Superior temporal gyrus (tissue), 1 donor: ENCODE results near the gene ZCCHC17.
"Not testable (repeated sequence)": the region's sequence is repeated elsewhere in the genome, so short reads cannot be mapped to it uniquely, and the experiment has no call there.

Experiments used
- DNase-seq: peaks from one replicate; pipeline ENCODE4 v3.0.0-alpha.2; 2016; ENCODE audit errors: extremely low spot score

ZCCHC17 gene, protein sequence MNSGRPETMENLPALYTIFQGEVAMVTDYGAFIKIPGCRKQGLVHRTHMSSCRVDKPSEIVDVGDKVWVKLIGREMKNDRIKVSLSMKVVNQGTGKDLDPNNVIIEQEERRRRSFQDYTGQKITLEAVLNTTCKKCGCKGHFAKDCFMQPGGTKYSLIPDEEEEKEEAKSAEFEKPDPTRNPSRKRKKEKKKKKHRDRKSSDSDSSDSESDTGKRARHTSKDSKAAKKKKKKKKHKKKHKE

DNA sequence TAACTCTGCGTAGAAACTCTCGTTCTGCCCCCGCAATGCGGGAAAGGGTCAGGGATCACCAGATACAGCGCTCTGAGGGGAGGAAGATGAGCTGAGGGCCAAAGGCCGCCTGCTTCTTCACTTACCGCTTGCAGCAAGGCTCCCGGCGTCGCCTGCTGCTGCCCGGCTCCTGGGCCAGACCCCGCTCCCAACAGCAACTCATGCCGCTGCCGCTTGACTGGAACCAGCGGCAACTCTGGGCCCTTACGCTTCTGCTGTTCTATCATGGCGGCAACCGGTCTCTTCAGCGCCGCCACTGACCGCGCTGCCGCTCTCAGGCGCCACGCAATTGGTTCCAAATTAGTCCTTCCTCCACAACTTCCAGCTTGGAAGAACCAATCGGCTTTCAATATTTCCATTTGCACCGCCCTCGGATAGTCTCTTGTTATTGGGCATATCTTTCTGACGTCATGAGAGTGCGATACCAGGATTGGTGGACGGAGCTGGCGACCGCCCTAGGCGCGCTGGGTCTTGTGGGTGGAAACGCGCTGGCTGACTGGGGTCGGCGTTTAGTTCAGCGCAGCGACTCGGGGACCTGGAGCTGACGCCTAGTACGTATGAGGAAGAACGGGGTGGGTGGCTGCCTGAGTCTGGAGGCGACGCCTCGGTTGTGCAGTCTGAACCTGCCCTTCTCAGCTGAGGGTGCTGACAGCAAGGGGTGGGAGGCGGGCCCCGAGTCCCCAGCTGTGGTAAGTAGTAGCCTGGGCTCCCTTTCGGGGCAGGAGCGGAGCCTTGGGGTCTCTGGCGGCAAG, at the start of gene ZCCHC17, which contains the start of gene SNRNP40:
ZCCHC17 (plus strand) TSS at position 547 of the 791 bp plus-strand sequence. CDS start 13,067 bp downstream, outside the sequence.
SNRNP40 (minus strand) TSS at position 303 of the 791 bp plus-strand sequence; CDS start at position 266, 37 bp downstream.
- DNase-seq, result peak; percentile 100

DNA sequence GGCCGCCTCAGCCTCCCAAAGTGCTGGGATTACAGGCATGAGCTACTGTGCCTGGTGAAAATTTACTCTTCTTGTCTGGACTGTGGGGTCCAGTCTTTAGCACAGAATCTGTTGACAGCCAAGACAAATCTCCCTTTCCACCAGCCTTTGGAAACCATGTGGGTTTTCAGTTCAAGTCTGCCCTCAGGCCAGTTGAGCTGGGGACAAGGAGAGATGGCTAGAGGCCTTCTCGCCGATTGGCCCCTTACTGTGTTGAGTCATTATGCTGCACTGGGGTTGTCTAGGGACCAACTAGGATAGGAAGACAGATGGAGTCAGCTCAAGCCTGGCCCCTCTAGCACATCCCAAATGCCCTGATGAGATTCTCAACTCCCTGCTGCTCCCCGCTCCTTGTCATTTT, 48.6 kb upstream of the ZCCHC17 start:
- DNase-seq, result no peak

DNA sequence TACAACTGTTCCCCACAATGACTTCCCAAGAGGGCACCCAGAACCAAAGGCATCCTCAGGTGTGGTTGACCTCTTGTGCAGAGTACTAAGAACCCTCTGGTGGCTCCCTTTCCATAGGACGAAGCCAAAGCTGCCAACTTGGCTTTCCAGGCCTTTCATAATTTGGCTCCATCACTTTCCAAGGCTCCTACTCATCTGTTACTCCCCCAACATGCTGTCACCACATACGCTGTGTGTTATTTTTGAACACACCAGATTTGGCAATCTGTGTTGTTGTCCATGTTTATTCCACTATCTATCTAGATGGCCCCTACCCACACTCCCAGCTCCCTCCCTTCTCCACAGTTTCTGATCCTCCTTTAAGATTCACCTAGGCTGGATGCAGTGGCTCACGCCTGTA, 47.0 kb upstream of the ZCCHC17 start:
- no peak for DNase-seq

DNA sequence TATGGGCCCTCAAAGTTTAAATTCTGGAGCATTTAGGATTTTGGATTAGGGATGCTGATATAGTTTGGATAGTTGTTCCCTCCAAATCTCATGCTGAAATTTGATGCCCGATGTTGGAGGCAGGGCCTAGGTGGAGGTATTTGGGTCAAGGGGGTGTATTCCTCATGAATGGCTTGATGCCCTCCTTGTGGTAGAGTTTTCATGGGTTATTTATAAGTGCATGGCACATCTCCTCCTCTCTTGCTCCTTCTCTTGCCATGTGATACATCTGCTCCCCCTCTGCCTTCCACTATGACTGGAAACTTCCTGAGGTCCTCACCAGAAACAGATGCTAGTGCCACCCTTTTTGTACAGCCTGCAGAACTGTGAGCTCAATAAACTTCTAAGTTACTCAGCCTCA, 39.6 kb upstream of the ZCCHC17 start:
- DNase-seq, result no peak

DNA sequence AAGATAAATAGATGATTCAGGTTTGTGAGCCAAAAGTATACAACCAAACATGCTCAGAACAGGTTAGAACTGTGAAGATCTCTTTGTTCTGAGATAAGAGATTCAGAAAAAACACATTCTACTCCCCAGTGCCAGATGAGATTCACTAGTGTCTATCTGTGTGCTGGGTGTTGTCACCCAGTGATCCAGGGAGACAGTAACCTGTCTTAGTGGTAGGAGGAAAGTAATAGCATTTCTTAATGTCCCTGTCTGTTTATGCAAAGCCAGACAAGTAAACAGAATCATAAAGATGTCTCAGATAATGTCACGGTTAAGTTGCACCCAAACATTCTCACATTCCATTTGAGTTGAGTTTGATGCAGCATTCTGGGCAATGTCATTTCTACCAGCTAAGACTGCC, 38.3 kb upstream of the ZCCHC17 start:
- DNase-seq, result no peak

DNA sequence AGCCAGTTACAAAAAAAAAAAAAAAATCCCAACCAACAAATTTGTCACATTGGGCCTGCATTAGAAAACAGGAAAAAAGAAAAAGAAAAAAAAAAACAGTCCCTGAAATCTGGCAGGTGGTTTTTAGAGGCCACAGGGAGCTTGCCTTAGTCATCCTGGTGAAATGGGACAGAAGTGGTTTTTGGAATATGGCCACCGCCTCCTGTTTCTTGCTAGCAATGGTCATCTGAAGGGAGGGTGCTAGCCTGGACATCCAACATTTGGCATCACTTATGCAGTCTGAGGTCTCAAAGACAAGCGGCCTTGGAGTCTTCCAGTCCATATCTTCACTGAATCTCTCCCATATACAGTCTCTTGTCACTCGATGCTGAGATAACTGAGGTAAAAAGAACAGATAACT, 37.1 kb upstream of the ZCCHC17 start:
- no peak for DNase-seq

DNA sequence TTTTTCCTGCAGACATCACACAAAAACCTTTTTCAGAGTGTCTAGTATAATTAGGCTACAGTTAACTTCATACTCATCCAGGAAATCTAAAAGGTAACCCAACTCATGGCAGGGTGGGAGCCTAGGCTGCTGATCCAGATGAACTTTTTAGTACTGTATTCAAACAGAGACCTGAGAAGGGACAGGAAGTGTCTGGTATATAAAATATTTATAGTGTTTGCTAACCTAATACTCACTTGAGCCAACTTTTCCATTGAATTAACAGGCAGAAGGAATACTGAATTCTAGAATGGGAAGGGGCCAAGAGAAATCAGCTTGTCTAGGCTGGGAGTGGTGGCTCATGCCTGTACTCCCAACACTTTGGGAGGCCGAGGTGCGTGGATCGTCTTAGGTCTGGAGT, 34.9 kb upstream of the ZCCHC17 start:
- no peak for DNase-seq

DNA sequence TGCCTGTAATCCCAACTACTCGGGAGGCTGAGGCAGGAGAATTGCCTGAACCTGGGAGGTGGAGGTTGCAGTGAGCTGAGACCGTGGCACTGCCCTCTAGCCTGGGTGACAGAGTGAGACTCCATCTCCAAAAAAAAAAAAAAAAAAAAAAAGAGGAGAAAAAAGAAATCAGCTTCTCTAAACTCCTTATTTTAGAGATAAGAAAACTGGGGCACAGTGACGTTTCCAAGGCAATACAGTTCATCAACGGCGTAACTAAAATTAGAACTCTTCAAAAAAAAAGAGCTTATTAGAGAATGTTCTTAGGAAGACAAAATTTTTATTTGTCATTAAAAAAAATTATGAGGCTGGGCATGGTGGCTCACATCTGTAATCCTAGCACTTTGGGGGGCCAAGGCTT, 34.4 kb upstream of the ZCCHC17 start:
- not testable (repeated sequence) for DNase-seq

DNA sequence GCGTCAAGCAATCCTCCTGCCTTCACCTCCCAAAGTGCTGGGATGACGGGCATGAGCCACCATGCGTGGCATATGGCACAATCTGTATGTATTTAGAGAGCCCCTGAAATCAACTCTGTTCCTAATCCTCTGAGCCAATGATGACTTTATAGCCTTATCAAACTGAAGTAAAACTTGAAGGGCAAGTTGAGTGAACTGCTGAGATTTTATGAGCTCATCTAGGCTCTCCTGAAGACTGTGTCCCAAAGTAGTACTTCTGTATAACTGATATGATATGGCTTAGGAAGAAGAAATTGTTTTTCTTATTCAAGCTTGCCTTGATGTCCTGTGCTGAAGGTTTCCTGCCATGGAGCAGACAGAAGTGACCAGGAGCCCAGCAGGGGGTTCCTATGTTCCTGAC, 33.4 kb upstream of the ZCCHC17 start:
- no peak for DNase-seq

DNA sequence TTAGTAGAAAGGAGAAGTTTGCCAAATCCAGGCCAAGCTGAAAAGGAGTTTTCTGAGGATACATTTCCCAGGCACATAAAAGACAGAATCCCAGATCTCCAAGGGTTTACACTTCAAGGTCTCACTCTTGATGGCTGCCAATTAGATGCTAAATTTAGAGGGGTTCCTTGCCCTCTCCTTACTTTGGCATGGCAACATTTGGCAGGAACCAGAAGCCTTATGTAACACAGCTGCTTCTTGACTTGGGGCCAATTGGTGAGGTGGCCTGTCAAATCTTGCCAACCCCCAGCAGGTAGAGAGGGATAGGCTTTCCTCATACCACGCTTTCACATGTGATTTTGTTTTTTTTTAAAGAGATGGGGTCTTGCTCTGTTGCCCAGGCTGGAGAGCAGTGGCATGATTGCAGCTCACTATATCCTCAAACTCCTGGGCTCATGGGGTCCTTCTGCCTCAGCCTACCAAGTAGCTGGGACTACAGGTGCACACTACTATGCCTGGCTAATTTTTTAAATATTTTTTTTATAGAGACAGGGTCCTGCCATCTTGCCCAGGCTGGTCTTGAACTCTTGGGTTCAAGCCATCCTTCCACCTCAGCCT, 31.9 kb upstream of the ZCCHC17 start:
- DNase-seq, result no peak

DNA sequence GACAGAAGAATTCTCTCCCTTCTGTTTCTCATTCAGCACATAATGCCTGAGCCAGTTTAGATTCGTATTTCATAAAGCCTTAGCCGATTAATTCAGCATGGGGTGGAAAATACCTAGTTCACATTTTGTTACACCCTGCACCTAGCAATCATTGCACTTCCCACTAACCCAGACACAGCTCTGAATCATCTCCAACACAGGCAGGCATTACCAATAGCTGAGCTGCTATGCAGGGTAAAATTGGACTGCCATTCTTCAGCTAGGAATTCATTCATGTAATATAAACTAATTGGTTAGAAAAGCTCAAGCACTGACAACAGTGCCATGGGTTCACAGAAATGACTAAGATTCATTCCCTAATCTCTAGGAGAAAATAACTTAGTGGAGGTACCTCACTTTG, 30.3 kb upstream of the ZCCHC17 start:
- DNase-seq, result no peak

DNA sequence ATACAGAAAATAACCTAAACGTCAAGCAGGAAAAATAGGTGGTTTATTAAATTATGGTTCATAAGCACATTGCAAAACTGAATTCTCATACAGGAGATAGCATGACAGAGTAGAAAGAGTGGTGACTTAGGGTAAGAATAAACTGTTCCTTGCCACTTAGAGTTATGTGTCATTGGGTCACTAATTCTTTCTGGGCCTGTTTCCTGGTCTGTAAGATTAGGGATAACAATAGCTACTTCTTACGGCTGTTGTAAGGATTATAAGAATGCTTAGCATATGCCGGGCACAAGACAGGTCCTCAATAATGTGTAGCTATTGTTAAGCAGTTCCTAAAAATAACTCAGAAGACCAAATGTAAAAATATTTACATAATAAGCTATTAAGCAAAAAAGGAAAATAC, 24.5 kb upstream of the ZCCHC17 start:
- no peak for DNase-seq

DNA sequence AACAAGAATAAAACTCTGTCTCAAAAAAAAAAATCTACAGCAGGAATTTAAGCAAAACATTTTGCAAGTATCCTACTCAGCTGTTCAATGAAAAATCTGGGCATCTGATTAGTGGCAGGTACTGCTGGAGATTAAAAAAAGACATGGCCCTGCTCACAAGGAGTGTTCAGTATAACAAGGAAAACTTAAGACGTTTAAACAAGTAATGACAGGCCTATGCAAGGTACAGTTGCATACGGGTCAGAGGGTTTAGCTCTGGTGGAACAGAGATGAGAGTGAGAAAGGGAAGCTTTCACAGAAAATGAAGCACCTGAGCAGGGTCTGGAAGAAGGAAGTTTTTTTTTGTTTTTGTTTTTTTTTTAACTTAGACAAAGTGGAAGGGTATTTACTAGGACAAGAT, 23.2 kb upstream of the ZCCHC17 start:
- no peak for DNase-seq

DNA sequence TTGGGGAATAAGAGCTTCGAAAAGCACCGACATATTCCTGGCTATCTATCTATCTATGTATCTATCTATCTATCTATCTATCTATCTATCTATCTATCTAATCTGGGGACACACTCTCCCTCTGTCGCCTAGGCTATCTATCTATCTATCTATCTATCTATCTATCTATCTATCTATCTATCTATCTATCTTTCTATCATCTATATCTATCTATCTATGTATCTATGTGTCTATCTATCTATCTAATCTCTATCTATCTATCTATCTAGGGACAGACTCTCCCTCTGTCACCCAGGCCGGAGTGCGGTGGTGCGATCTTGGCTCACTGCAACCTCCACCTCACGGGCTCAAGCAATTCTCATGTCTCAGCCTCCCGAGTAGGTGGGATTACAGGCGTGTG, 14.4 kb upstream of the ZCCHC17 start:
- DNase-seq, result not testable (repeated sequence)

DNA sequence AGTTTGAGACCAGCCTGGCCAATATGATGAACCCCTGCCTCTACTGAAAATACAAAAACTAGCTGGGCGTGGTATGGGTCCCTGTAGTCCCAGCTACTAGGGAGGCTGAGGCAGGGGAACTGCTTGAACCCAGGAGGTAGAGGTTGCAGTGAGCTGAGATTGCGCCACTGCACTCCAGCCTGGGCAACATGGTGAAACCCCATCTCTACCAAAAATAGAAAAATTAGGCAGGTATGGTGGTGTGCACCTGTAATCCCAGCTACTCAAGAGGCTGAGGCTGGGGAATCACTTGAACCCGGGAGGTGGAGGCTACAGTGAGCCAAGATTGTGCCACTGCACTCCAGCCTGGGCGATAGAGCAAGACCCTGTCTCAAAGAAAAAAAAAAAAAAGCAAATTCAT, 9.0 kb upstream of the ZCCHC17 start:
- DNase-seq, result not testable (repeated sequence)

DNA sequence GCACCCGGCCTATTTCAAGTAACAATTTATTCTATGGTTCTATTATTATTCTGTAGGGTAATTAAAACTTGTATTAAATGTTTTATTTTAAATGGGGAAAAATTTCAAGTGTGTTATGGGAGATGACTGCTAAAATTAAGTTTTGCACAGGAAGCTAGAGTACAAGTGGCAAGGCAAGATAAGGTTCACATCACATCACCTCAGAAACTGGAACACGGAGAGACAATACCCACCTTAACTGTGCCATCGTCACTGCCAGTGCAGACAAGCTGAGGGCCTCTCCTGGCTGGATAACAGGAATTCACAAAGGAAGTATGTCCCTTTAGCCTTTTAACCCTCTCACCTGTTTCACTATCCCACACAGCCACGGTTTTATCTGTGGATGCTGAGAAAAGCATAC, 7.8 kb upstream of the ZCCHC17 start:
- no peak for DNase-seq

DNA sequence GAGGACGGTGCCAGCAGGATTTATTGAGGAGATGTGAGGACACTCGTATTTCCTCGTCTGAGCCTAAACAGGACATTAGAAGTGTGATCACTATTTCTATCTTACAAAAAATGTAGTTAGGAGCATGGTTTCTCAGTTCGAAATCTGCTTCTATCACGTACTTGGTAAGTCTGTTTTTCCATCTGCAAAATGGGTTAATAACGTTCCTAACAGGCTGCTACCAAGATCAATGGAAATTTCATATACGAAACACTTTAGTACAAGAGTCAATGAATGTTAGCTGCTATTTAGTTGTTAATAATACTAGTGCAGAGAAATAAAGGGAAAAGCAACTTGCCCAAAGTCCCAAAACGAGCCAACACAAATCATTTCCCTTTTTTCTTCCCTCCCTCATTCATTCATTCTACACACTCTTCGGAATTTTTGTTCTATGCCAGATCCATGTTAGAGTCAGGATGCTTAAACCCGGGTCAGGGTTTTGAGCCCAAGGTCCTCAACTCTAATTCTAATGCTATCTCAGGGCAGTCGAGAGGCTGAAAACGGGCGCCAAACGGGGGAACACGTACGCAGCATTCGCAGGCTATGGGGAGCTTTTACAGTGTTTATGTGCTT, 852 bp upstream of the ZCCHC17 start:
- no peak for DNase-seq

DNA sequence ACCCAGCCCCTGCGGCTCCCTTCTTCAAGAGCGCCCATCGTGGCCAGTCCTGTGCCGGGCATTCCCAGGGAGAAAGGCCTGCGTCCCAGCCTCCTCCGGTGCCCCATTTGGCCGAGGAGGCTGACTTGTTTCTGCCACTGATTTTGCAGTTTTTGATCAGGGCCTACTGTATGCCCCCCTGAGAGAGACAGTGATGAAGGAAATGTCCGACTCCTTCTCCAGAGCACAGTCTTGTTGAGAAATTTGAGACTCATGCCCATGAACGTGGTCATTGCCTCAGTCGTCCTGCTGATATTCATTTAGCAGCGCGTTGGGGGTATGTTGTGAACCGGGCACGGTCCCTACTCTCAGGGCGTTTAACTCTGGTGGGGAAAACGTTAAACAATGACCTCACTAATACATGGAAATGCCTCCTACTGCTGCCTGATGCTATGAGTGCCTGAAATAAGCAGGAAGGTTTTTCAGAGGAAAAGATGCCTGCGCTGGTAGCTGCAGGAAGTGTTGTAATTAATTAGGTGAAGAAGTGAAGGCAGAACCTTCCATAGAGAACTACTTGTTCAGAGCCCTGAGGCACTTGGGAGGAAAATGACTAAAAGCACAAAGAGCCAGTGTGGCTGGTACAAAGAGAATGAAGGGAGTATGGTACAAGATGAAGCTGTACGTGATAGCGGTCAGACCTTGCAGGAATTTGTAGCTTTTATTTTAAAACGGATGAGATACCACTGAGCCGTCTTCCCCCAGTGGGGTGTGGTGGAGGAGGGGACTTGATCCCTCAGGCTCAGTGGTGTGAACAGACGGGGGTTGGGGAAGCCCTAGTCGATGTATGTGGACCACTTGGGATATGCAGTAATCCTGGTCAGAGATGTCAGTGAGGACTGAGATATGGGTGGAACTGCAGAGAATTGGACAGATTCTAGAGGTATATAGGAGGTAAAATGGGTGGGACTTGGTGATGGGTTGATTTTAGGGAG, 730 bp downstream of the ZCCHC17 start:
- DNase-seq, result peak; percentile 16

DNA sequence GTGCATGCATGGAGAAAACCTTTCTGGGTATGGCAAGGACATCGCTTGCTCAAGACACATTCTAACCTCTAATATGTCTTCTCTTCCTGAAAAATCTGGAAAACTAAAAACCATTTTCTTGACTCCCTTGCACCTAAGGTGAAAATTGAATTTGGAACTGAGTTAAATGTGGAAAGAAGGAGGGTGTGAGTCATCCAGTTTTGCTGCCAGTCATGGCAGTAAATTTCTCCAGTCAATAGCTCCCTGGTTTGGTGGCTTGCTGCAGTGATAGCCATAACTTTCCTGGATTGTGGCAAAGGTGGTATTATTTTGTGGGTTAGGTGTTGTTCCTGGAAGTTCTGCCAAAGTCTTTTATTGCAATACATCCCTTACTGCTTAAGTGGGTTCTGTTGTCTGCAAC, 2.5 kb downstream of the ZCCHC17 start:
- no peak for DNase-seq

DNA sequence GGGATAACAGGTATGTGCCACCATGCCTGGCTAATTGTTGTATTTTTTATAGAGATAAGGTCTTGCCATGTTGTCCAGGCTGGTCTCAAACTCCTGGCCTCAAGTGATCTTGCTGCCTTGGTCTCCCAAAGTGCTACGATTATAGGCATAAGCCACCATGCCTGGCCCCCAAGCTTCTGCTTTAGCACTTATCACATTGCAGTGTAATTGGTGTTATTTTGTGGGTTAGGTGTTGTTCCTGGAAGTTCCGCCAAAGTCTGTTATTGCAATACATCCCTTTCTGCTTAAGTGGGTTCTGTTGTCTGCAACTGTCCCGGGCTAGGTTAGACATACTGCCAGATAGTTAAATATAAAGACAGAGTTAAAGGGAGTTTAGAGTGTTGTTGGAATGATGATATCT, 3.4 kb downstream of the ZCCHC17 start:
- no peak for DNase-seq

DNA sequence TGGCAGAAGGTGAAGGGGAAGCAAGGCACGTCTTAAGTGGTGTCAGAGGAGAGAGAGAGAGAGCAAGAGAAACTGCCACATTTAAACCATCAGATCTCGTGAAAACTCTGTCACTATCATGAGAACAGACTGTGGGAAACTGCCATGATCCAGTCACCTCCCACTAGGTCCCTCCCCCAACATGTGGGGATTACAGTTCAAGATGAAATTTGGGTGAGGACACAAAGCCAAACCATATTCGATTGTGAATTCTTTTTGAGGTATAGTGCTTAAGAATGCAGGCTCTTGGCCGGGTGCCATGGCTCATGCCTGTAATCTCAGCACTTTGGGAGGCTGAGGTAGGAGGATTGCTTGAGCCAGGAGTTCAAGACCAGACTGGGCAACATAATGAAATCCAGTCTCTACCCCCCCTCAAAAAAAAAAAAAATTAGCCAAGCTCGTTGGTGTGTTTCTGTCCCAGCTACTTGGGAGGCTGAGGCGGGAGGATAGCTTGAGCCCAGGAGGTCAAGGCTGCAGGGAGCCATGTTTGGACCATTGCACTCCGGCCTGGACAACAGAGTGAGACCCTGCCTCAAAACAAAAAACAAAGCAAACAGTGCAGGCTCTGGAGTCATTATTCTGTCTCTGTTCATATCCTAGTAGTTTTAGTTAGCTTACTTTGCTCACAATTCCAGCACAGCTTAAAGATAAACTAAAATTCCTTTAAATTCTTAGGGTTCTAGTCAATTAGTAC, 6.0 kb downstream of the ZCCHC17 start:
- DNase-seq, result no peak
